Gastroesophageal sphincter (tissue), 3 donors: Measurements from ENCODE around the gene GATAD2A.

Experiments
- CTCF ChIP-seq, 4 experiments: fragments of 200-600 bp in 2 of 4; fragments of 450-650 bp in 2 of 4; sonication (generic) in 1 of 4; IDR thresholded peaks; one replicate each; pipeline ENCODE4 v1.5.1; 2017 to 2019; ENCODE audit warnings: antibody characterized with exemption in 4 of 4, mild to moderate bottlenecking in 2 of 4, moderate library complexity in 2 of 4
- EP300 ChIP-seq: sonication (generic); formaldehyde crosslinking; IDR thresholded peaks from one replicate; pipeline ENCODE4 v1.6.1; 2017; ENCODE audit warnings: antibody characterized with exemption, mild to moderate bottlenecking
- POLR2A ChIP-seq, 2 donors: fragments of 450-650 bp; IDR thresholded peaks; one replicate each; pipeline ENCODE4 v1.6.1; 2017; ENCODE audit warnings: antibody characterized with exemption in 2 of 2, mild to moderate bottlenecking in 2 of 2, moderate library complexity in 1 of 2
- POLR2AphosphoS5 ChIP-seq: sonication (generic); formaldehyde crosslinking; IDR thresholded peaks from one replicate; pipeline ENCODE4 v1.6.1; 2017; ENCODE audit warnings: antibody characterized with exemption

GRCh38 chr19:19427302-19427701 lies 21.8 kb downstream of the GATAD2A start:
- TF ChIP-seq CTCF (IDR thresholded peaks at IDR 0.05): no peak
- no peak for TF ChIP-seq POLR2A (IDR thresholded peaks at IDR 0.05)
- TF ChIP-seq POLR2AphosphoS5: no peak
- TF ChIP-seq EP300: no peak
